H9 (cell line): Measurements from ENCODE around the gene TNK2. TPM values are rescaled to one million over a fixed set of nuclear protein-coding genes. Genes with fewer than 3 reads are reported as not detected.

Experiments
- DNase-seq: peaks from one replicate; pipeline ENCODE4 v3.0.0-alpha.2; 2017
- H2AFZ ChIP-seq: one replicate; pipeline ENCODE4 v1.6.1; 2013; ENCODE audit warnings: mild to moderate bottlenecking, low read length, control low read depth, moderate library complexity
- H2AK5ac ChIP-seq: 2 replicates; pipeline ENCODE4 v1.6.1; 2013; ENCODE audit warnings: low read length, control low read depth, mixed read lengths; ENCODE audit not compliant: insufficient read length
- H2BK120ac ChIP-seq: one replicate; pipeline ENCODE4 v1.6.1; 2013; ENCODE audit warnings: low read depth, mild to moderate bottlenecking, low read length, control low read depth, inconsistent platforms; ENCODE audit not compliant: poor library complexity, severe bottlenecking
- H2BK12ac ChIP-seq: 2 replicates; pipeline ENCODE4 v1.6.1; 2013; ENCODE audit warnings: low read length, control low read depth, mixed read lengths, low read depth; ENCODE audit not compliant: insufficient read length
- H2BK15ac ChIP-seq: 2 replicates; pipeline ENCODE4 v1.6.1; 2013; ENCODE audit warnings: low read depth, low read length, control low read depth
- H2BK20ac ChIP-seq: one replicate; pipeline ENCODE4 v1.6.1; 2013; ENCODE audit warnings: low read depth, mild to moderate bottlenecking, low read length, control low read depth, inconsistent platforms; ENCODE audit not compliant: poor library complexity, severe bottlenecking
- H2BK5ac ChIP-seq: 2 replicates; pipeline ENCODE4 v1.6.1; 2013; ENCODE audit warnings: low read length, control low read depth, mixed read lengths; ENCODE audit not compliant: insufficient read length
- H3K14ac ChIP-seq: 2 replicates; pipeline ENCODE4 v1.6.1; 2013; ENCODE audit warnings: low read length, control low read depth; ENCODE audit not compliant: insufficient read depth
- H3K18ac ChIP-seq: 2 replicates; pipeline ENCODE4 v1.6.1; 2013; ENCODE audit warnings: low read depth, mild to moderate bottlenecking, mixed read lengths, low read length, control low read depth; ENCODE audit not compliant: insufficient read length
- H3K23ac ChIP-seq: 2 replicates; pipeline ENCODE4 v1.6.1; 2013; ENCODE audit warnings: low read length, control low read depth, mixed read lengths, low read depth; ENCODE audit not compliant: insufficient read length
- H3K23me2 ChIP-seq: 2 replicates; pipeline ENCODE4 v1.6.1; 2013; ENCODE audit warnings: low read depth, mild to moderate bottlenecking, mixed read lengths, low read length, control low read depth; ENCODE audit not compliant: insufficient read length, poor library complexity, severe bottlenecking
- H3K27ac ChIP-seq: 2 replicates; pipeline ENCODE4 v1.5.1; 2013; ENCODE audit warnings: low read length, control low read depth, mixed read lengths, low read depth; ENCODE audit not compliant: insufficient read length
- H3K27me3 ChIP-seq: 2 replicates; pipeline ENCODE4 v1.6.1; 2013; ENCODE audit warnings: low read length, control low read depth, inconsistent platforms; ENCODE audit not compliant: insufficient read depth
- H3K4ac ChIP-seq: 2 replicates; pipeline ENCODE4 v1.6.1; 2013; ENCODE audit warnings: low read depth, mild to moderate bottlenecking, control low read depth, inconsistent platforms, low read length, moderate library complexity
- H3K4me1 ChIP-seq: 2 replicates; pipeline ENCODE4 v1.6.1; 2013; ENCODE audit warnings: low read length, control low read depth, inconsistent platforms; ENCODE audit not compliant: insufficient read depth
- H3K4me2 ChIP-seq: 2 replicates; pipeline ENCODE4 v1.6.1; 2013; ENCODE audit warnings: low read length, control low read depth, mixed read lengths; ENCODE audit not compliant: insufficient read length, insufficient read depth
- H3K56ac ChIP-seq: 2 replicates; pipeline ENCODE4 v1.6.1; 2013; ENCODE audit warnings: low read depth, mild to moderate bottlenecking, mixed read lengths, low read length, control low read depth; ENCODE audit not compliant: insufficient read length
- H3K79me1 ChIP-seq: 2 replicates; pipeline ENCODE4 v1.6.1; 2013; ENCODE audit warnings: low read depth, mild to moderate bottlenecking, moderate library complexity, low read length, control low read depth, inconsistent platforms; ENCODE audit not compliant: insufficient read depth, poor library complexity, severe bottlenecking
- H3K79me2 ChIP-seq: 2 replicates; pipeline ENCODE4 v1.6.1; 2013; ENCODE audit warnings: low read length, control low read depth, inconsistent platforms; ENCODE audit not compliant: insufficient read depth
- H3K9ac ChIP-seq: 2 replicates; pipeline ENCODE4 v1.6.1; 2013; ENCODE audit warnings: low read length, control low read depth, mixed read lengths; ENCODE audit not compliant: insufficient read length; ENCODE audit errors: extremely low read depth
- H3K9me3 ChIP-seq: one replicate; pipeline ENCODE4 v1.6.1; 2013; ENCODE audit warnings: low read depth, low read length, inconsistent platforms; ENCODE audit not compliant: control insufficient read depth
- H3T11ph ChIP-seq: one replicate; pipeline ENCODE4 v1.6.1; 2013; ENCODE audit warnings: mild to moderate bottlenecking, low read length, control low read depth, inconsistent platforms
- H4K20me1 ChIP-seq: one replicate; pipeline ENCODE4 v1.6.1; 2013; ENCODE audit not compliant: control insufficient read depth, insufficient read length, insufficient read depth
- H4K5ac ChIP-seq: 2 replicates; pipeline ENCODE4 v1.6.1; 2013; ENCODE audit warnings: low read depth, mild to moderate bottlenecking, mixed read lengths, low read length, control low read depth; ENCODE audit not compliant: insufficient read length
- H4K8ac ChIP-seq: replicated peaks from 2 replicates; pipeline ENCODE4 v1.6.1; 2013; ENCODE audit warnings: low read length, control low read depth, mixed read lengths, low read depth; ENCODE audit not compliant: insufficient read length
- H4K91ac ChIP-seq: 2 replicates; pipeline ENCODE4 v1.6.1; 2013; ENCODE audit warnings: low read depth, mild to moderate bottlenecking, moderate library complexity, mixed read lengths, low read length, control low read depth; ENCODE audit not compliant: insufficient read length
- H3K27ac Mint-ChIP-seq, 3 experiments: 2 replicates in 2 of 3; 3 replicates in 1 of 3; pipeline ENCODE4 v1.8.0; 2020 to 2021; ENCODE audit warnings: mixed read lengths in 3 of 3, mild to moderate bottlenecking in 1 of 3, moderate library complexity in 1 of 3
- H3K27me3 Mint-ChIP-seq: 2 replicates; pipeline ENCODE4 v1.8.0; 2021; ENCODE audit warnings: low read depth, mild to moderate bottlenecking, moderate library complexity, mixed read lengths
- H3K36me3 Mint-ChIP-seq, 3 experiments: 2 replicates in 2 of 3; 3 replicates in 1 of 3; pipeline ENCODE4 v1.8.0; 2020 to 2021; ENCODE audit warnings: low read depth in 3 of 3, mixed read lengths in 3 of 3; ENCODE audit not compliant: insufficient read depth in 1 of 3
- H3K4me1 Mint-ChIP-seq, 2 experiments: 2 replicates each; pipeline ENCODE4 v1.8.0; 2020; ENCODE audit warnings: mixed read lengths in 2 of 2
- H3K4me3 Mint-ChIP-seq, 2 experiments: 2 replicates in 1 of 2; 3 replicates in 1 of 2; pipeline ENCODE4 v1.8.0; 2020 to 2021; ENCODE audit warnings: mild to moderate bottlenecking in 2 of 2, mixed read lengths in 2 of 2, moderate library complexity in 1 of 2
- H3K9me3 Mint-ChIP-seq, 2 experiments: 2 replicates in 1 of 2; 3 replicates in 1 of 2; pipeline ENCODE4 v1.8.0; 2020; ENCODE audit warnings: mild to moderate bottlenecking in 2 of 2, mixed read lengths in 2 of 2, moderate library complexity in 1 of 2
- CTCF ChIP-seq: fragments of 200-600 bp; sonication (generic); conservative IDR thresholded peaks from 3 replicates; pipeline ENCODE4 v1.8.0; 2021; ENCODE audit warnings: antibody characterized with exemption, mild to moderate bottlenecking
- WGBS: extraction: QIAGEN DNeasy Blood & Tissue Kit; methylation state at CpG from one replicate; pipeline ENCODE4 v1.1.7; 2013; ENCODE audit warnings: missing lambda C conversion rate, low lambda C conversion rate, mixed read lengths; ENCODE audit not compliant: insufficient read length; ENCODE audit errors: extremely low coverage; 5-methylcytosine and 5-hydroxymethylcytosine counted together
- total RNA-seq: library from RNA; stranded (reverse); gene quantifications from 2 replicates; pipeline ENCODE4 v1.2.1, GENCODE V29; 2021

TNK2 gene
- total RNA-seq, 1 experiment from 2014 or later = 34.5 TPM

- Histone ChIP-seq H3K27me3 (no peaks in the 10 kb centered on the region), H3K9me3 (no peaks in the 10 kb centered on the region), H3K23ac (no peak overlapping the region), H2AK5ac (no peak overlapping the region), H3K4ac (no peak overlapping the region), H3K14ac (0 out of 2 replicates have a peak overlapping the region, but pooled peaks have one; percentile 16), H2AFZ (no peak overlapping the region), H2BK5ac (no peak overlapping the region), H3K4me2 (peak overlapping the region; percentile 50), H2BK120ac (no peak overlapping the region), H3K79me2 (peaks cover 3% of the 10 kb centered on the region; the same call in 1 of the 2 replicates), H4K5ac (no peak overlapping the region), H4K8ac (no peak overlapping the region), H3K9ac (no peak overlapping the region), H4K20me1 (no peaks in the 10 kb centered on the region), H3K23me2 (peaks cover 15% of the 10 kb centered on the region), H3T11ph (no peak overlapping the region), H2BK15ac (no peak overlapping the region), H2BK12ac (no peak overlapping the region), H3K79me1 (peaks cover 3% of the 10 kb centered on the region), H4K91ac (no peak overlapping the region), H3K56ac (no peak overlapping the region), H3K27ac (no peak overlapping the region), H2BK20ac (no peak overlapping the region), H3K18ac (peak overlapping the region; percentile 34), H3K4me1 (peaks cover 3% of the 10 kb centered on the region)
- H3K27ac Mint-ChIP-seq = peak overlapping the region in 1 of 3 experiments; percentile 68; a peak in 1 of 7 replicates
- H3K4me3 Mint-ChIP-seq = peak overlapping the region; percentile 69 to 87
- WGBS = no CpG with 5 or more reads among the region's 56 CpGs
- H3K36me3 Mint-ChIP-seq = peaks cover 0 to 2% (median 0%) of the 10 kb centered on the region in 3 experiments; a peak in 1 of 7 replicates
- peaks cover 41 to 62% of the 10 kb centered on the region in 2 experiments for H3K4me1 Mint-ChIP-seq
- no peak for TF ChIP-seq CTCF
- no peak for DNase-seq
- peaks cover 5% of the 10 kb centered on the region for H3K27me3 Mint-ChIP-seq
- no peaks in the 10 kb centered on the region for H3K9me3 Mint-ChIP-seq
Observed at GRCh38 chr3:195895078-195895860, 13.1 kb downstream of the TNK2 start.
